Duodenal mucosa (tissue), 2 donors: Measurements from ENCODE around the gene ABL1.

Source experiments
- H3K27ac ChIP-seq: one replicate; pipeline ENCODE4 v1.7.0; 2013; ENCODE audit warnings: low read depth, low read length
- H3K27me3 ChIP-seq, 2 donors: one replicate each; pipeline ENCODE4 v1.7.0; 2013; ENCODE audit warnings: low read length in 2 of 2, control low read depth in 1 of 2; ENCODE audit not compliant: insufficient read depth in 2 of 2, control insufficient read depth in 1 of 2
- H3K36me3 ChIP-seq, 2 donors: one replicate each; pipeline ENCODE4 v1.7.0; 2013; ENCODE audit warnings: low read length in 2 of 2, control low read depth in 1 of 2; ENCODE audit not compliant: insufficient read depth in 2 of 2, control insufficient read depth in 1 of 2
- H3K4me1 ChIP-seq, 2 donors: one replicate each; pipeline ENCODE4 v1.7.0; 2013; ENCODE audit warnings: low read length in 2 of 2, control low read depth in 1 of 2; ENCODE audit not compliant: insufficient read depth in 2 of 2, control insufficient read depth in 1 of 2
- H3K4me3 ChIP-seq, 2 donors: one replicate each; pipeline ENCODE4 v1.7.0; 2013; ENCODE audit warnings: low read length in 2 of 2, low read depth in 1 of 2
- H3K9ac ChIP-seq, 2 donors: one replicate each; pipeline ENCODE4 v1.7.0; 2013; ENCODE audit warnings: low read length in 2 of 2, low read depth in 1 of 2
- H3K9me3 ChIP-seq, 2 donors: one replicate each; pipeline ENCODE4 v1.7.0; 2013; ENCODE audit warnings: low read length in 2 of 2, control low read depth in 1 of 2; ENCODE audit not compliant: control insufficient read depth in 1 of 2

Gene ABL1

DNA sequence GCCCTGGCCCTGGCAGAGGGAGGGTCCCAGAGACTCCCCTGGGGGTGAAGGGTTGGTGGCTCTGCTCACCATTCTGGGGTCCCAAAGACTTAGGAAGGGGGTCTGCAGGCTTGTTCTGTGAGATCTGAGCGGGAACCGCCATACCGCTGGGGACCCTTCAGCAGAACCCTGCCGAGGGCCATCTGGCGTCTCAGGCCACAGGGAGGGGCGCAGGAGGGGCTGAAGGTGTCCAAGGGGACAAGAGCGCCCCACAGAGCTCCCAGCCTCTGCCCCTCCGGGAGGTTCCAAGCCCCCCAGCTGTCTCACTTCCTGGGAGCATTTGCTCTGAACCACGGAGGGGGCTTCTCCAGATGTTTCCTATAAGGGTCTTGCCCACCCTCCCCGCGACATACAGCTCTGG lies 99.2 kb downstream of the ABL1 start:
- Histone ChIP-seq H3K27me3 (peaks cover 45 to 70% of the 10 kb centered on the region in 2 donors), H3K27ac (no peak overlapping the region), H3K9me3 (no peaks in the 10 kb centered on the region), H3K4me1 (peaks cover 6 to 17% of the 10 kb centered on the region in 2 donors), H3K9ac (no peak overlapping the region), H3K4me3 (no peak overlapping the region), H3K36me3 (no peaks in the 10 kb centered on the region)

DNA sequence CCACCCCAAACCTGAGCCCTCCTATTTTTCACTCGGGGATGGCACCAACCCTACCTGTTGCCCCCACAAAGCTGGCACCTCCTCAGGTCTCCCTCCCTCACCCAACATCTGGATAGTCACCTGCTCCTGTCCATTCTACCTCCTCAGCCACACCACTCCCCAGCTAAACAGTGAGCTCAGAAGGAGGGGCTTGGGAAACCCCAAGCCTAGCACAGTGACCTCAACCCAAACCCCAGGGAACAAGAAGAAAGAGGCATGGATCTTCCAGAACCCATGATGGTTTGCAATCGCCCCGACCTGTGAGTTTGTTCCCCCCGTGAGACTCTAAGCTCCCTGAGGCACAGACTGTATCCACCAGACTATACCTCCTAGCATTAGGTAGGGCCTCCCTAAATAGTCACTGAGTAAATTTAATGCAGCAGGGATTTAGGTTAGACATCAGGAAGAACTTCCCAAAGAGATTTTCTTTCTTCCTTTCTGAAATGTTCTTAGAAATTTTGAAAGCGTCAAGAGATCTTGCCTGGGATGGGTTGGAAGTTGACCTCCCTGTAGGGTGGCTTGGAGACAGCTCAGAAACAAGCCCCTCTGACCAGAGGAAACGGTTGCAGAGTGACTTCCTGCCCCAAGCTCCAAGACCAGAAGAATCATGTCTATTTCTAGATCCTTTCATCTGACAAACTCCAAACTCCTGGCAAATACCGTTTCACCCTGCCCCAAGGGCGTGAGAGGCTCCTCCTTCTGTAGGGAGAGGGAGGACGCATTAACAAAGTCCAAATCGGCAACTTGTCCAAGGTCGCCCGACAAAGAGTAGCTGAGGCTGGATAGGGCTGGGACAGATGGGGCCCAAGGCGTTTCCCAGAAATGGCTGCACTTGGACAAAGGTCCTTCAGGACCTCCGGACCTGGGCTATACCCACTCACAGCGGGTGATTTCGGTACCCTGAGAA lies 99.9 kb downstream of the ABL1 start:
- H3K27me3 ChIP-seq: peaks cover 45 to 65% of the 10 kb centered on the region in 2 donors
- H3K27ac ChIP-seq: no peak overlapping the region

DNA sequence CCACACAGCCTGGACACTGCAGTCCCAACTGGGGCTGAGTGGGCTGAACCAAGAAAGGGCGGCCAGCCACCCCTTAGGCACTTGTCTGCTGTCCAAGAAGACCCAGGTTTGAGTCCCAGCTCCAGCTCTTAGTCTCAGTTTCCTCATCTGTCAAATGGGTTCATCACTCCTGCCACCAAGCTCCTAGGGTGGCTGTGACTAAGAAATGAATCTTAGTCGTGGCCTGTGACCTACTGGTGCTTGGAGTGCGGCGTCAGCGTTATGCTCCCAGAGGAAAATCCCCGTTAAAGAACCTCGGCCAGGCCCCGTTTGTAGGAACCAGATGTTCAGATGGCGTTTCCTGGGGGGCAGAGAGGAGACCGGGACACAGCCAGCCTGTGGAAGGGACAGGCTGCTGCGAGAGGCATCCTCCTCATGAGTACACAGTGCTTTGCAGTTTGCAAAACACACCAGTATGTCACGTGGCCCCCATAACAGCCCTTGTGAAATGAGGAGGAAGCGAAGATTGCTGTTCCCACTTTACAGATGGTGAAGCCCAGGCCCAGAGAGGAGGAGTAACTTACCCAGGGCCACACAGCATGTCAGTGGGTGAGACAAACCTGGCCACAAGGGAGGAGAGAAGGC lies 100.7 kb downstream of the ABL1 start:
- Histone ChIP-seq H3K9ac (no peak overlapping the region), H3K27ac (no peak overlapping the region)

More for the DNA sequence above, 99.9 kb downstream of the ABL1 start:
- H3K36me3 ChIP-seq: no peaks in the 10 kb centered on the region
- H3K9ac ChIP-seq: peak overlapping the region in 1 of 2 donors; percentile 11
- peaks cover 6 to 17% of the 10 kb centered on the region in 2 donors for H3K4me1 ChIP-seq
- H3K4me3 ChIP-seq: no peak overlapping the region
- H3K9me3 ChIP-seq: no peaks in the 10 kb centered on the region

DNA sequence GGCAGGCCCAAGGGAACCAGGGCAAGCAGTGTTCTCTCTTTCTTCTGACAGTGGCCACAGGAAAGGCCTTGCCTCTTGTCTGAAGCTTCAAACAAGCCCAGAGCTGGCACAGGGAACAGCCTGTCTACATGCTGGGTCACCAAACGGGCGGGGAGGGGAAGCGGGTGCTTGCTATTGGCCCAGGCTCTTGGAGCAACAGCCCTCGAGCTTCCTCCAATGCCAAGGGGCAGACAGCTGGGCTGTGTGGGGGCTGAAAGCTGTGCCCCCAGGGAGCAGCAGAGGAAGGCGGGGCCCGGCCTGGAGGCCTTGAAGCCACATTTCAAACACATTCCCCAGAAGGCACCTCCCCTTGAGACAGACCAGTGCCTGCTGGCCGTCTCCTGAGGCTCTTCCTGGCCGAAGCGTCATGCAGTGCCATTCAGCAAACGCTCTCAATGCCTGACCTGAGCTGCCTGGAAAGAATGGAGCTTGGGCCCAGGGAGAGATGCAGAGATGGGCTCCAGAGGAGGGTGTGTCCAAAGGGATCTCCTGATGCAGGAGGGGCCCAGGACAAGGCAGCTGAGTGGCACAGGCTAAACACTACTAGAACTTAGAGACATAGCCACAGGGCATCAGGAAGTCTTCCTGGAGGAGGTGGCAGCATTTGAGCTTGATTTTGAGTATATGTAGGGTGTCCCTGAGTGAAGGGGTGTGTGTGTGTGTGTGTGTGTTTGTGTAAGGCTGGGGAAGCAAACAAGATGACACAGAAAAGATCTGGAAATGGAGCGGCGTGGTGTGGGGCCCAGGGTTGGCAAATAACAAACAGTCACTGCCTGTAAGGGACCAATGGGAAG lies 101.4 kb downstream of the ABL1 start:
- no peak overlapping the region for H3K9ac ChIP-seq
- H3K27me3 ChIP-seq: peaks cover 45 to 67% of the 10 kb centered on the region in 2 donors
- H3K36me3 ChIP-seq: no peaks in the 10 kb centered on the region
- no peak overlapping the region for H3K27ac ChIP-seq
- H3K4me1 ChIP-seq: peaks cover 18 to 22% of the 10 kb centered on the region in 2 donors
- no peaks in the 10 kb centered on the region for H3K9me3 ChIP-seq
- no peak overlapping the region for H3K4me3 ChIP-seq

More for the DNA sequence above, 100.7 kb downstream of the ABL1 start:
- Histone ChIP-seq H3K4me1 (peaks cover 12 to 21% of the 10 kb centered on the region in 2 donors), H3K36me3 (no peaks in the 10 kb centered on the region), H3K27me3 (peaks cover 45 to 66% of the 10 kb centered on the region in 2 donors), H3K4me3 (no peak overlapping the region), H3K9me3 (no peaks in the 10 kb centered on the region)
